ENCODE measurements around the gene PHC2.

PHC2 gene

DNA sequence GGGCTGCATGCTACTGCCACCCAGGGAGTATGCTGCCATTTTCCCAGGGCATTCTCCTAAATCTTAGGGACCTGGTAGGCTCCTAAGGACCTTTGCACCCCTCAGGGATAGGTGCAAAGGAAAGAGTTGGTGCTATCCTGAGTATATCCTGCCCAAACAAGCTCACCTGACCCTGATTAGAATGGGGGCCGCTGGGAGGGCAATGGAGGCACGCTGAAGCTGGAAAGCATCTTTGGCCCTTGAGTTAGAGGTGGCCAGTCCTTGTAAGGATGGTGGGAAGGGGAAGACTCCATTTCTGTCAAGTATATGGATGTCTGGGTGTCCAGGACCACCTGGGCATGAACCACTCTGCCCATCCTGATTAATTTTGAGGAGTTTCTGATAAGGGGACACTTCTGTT lies 61.1 kb downstream of the PHC2 start:
- no peak for DNase-seq (ENCODE audit: low read depth)

DNA sequence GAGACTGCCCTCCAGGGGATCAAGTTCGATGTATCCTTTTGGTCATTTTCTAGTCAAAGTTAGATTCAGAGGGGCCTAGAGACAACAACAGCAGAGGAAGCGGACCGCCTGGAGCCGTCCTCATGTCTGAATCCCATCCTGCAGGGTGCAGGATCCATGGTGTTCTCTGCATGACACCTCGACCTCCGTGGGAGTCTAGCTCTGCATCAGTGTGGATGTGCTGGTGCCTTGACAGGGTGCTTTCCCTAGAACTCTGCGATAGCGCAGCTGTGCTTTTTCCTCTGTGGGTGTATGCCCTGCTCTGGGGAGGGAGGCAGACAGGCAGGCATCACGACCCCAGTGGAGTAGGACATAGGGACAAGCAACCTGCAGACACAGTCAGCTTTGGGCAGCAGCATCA lies 61.8 kb downstream of the PHC2 start:
- no peak for DNase-seq (ENCODE audit: low read depth)

DNA sequence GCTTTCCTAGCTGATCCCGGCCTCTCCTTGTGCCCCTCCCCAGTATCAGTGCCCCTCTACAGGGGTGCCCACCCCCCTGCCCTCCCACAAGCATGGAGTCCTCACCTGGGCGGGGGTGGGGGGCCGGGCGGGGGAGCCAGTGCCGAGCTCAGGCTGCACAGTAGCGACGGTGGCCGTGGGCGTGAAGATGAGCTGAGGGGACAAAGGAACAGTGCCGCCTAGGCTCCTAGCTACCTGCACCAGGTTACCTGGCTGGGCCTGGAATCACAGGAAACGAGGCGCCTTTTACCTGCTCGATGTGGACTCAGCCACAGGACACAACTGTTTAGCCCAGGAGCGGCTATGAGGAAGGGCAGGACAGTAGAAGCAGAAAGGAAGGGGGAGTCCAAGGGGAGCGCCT lies 62.5 kb downstream of the PHC2 start:
- DNase-seq (ENCODE audit: low read depth), result no peak

GRCh38 chr1:33367485-33368405 lies 63.1 kb downstream of the PHC2 start:
- peak; percentile 77 for DNase-seq (ENCODE audit: low read depth)

- no peak for DNase-seq (ENCODE audit: low read depth)
These were observed 64.0 kb downstream of the PHC2 start for GRCh38 chr1:33366762-33367484.

DNA sequence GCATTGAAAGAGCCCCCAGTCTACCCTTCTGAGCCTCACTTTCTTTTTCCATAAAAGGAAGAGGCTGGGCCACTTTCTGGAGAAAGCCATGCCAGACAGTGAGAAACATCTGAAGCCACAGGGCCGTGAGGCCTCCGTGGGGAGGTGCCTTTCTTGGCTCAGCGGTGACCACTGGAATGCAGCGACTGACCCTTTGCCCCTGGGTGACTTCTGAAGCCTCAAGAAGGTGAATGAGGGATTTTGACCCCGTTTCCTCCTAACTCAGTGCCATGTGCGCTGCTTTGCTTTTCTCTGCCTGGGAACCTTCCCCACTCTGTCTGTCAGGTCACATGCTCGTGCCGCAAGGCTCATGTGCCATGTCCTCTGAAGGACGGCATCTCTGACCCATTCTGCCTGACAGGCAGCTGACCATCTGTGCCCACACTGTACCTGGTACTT lies 65.3 kb downstream of the PHC2 start:
- no peak for DNase-seq (ENCODE audit: low read depth)

DNA sequence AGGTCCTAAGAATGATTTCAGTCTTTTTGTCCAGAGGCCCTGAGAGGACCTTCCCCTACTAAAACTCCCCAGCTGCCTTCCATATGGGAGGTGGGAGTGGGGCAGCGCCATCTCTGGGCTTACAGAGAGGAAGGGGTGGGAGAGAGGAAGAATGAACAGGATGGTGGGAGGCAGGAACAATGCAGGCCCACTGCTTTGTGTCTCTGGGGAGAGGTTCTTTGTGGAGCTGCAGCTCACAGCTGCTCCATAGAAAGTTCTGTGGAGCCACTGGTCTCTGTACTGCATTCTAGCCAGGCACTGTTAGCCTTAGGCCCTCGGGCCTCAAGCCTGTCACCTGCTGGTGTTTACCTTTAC lies 66.4 kb downstream of the PHC2 start:
- no peak for DNase-seq (ENCODE audit: low read depth)

- DNase-seq (ENCODE audit: low read depth), result no peak
These were observed 67.4 kb downstream of the PHC2 start for GRCh38 chr1:33363470-33363861.

DNA sequence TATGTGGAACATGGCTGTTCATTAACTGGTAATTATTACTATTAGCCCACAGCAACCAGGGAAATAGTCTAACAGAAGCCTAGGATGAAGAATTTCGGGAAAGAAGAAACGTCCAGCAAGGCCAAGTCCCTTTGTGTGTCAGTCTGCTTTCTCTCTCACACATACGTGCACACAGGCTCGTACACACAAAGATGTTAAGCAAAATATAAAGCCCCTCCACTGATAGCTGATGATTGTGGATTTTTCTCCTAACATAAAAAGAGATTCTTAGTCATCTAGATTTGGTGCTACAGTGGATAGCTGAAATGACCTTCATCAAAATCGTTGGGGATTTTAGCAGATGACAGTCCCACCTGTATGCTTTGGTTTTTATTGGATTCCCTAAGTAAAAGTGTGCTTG lies 67.9 kb downstream of the PHC2 start:
- no peak for DNase-seq (ENCODE audit: low read depth)

DNA sequence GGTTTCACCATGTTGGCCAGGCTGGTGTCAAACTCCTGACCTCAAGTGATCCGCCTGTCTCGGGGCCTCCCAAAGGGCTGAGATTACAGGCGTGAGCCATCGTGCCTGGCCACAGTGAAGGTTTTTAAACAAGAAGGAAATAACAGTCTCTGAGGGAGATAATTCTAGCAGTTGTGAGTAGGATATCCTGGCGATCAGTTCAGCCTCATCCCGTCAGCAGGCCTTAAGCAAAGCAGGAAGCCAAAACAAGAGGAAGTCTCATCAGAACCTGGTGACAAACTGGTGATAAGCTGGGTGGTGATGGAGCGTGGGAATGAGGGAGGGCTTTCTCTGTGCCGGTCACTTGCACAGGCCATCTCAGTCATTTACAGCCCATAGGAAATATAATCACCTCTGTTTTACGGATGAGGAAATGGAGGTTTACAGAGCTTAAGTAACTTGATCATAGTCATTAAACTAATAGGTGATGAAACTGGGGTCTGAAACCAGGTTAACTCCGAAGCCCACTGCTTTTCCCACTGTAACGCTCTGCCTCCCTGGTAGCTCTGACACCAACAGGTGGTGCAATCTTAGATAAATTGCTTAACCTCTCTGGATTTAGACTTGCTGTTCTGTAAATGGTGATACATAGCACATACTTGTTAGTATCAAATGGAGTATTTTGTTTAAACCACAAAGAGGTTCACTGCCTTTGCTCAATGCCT lies 69.2 kb downstream of the PHC2 start:
- no peak for DNase-seq (ENCODE audit: low read depth)

- no peak for DNase-seq (ENCODE audit: low read depth)
These were observed 70.5 kb downstream of the PHC2 start for GRCh38 chr1:33360367-33360766.

DNA sequence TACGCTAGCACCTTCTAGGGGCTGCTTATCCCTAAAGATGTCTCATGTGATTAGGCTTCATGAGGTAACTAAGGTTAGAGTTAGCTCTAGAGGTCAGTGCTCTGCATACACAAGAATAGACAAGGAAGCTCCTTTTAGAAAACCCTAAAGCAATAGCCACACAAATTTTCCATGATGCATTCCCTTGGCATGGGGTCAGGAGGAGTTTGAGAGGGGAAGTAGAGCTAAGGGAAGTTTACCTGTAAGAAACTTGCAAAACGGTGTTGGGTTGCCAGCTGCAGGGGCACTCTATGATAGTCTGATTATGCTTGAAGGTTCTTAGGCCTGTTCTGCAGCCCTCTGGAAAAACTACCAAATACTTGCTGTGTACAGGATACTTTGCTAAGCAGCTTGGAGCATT lies 71.0 kb downstream of the PHC2 start:
- no peak for DNase-seq (ENCODE audit: low read depth)

- no peak for DNase-seq (ENCODE audit: low read depth)
These were observed 71.9 kb downstream of the PHC2 start for GRCh38 chr1:33358795-33359503.

DNA sequence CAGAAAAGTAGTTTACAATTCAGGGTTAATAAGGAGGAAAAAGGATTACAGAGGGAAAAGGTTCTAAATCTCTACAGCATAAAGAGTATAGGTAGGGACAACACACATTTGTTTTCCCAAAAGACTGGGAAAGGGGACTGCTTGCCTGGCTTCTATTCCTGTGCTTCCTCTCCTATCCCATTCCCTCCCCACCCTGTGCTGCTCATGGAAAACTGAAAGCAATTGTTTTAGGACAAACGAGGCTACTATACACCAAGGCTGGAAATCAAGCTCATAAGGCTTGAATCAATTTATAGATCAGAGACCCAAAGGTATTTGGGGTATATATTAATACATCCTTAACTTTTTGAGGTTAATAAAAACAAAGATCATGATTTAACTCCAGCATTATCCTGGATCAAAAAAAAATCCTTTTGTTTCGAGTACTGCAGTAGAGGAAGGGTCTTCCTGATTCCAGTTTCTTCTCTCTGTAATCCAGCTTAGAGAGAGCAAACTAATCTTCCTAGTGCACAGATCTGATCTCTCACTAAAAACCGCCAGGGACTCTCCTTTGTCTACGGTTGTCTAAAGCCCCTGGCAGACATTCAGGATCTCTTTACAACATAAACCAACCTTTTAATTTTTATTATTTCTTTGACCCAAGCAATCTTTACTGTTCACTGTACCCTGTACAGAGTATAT lies 72.6 kb downstream of the PHC2 start:
- no peak for DNase-seq (ENCODE audit: low read depth)

GRCh38 chr1:33357099-33357498 lies 73.8 kb downstream of the PHC2 start:
- DNase-seq (ENCODE audit: low read depth), result no peak

DNA sequence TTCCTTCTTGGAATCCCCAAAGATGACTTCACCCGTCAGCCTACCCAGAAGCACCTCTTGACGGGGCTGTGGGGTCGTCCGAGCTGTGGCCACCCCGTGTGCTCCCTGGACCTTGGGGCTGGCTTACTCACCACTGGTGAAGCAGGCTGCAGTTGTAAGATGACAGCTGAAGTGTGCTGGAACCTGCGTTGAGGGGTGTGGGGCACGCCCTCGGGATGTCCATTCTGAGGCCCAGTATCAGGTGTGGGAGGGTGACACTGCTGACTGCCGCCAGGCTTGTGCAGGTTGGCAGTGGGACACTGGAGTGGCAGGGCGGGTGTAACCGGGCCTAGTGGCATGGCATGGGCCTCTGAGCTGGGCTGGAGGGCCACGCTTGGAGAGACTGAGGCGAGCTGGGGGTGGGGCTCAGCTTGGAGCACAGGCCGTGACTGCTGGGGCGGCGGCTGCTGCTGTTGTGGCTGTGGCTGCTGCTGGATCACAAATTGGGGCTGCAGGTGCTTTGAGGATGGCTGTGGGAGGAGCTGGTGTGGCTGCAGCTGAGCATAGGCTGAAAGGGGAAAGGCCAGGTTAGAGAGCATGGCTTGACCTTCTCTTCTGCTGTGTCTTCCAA lies 76.1 kb downstream of the PHC2 start:
- no peak for DNase-seq (ENCODE audit: low read depth)

DNA sequence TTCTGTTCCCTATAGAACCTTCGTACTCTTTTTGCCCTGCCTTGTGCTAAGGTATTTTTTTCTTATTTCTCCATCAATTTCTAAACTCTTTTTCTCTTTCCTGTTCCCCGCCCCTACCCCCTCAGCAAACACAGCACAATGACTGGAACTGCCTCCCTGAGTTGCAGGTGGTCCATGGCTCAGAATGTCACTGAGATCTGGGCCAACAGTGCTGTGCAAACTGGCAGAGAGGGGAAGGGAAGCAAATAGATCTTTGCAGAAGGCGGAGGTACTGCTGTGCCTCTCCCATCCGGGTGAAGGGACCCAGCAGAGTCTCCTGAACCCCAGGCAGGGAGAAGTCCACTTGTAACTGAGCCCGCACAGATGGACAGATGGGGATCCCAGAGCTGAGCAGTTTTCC lies 77.4 kb downstream of the PHC2 start:
- DNase-seq (ENCODE audit: low read depth), result no peak

- no peak for DNase-seq (ENCODE audit: low read depth)
These were observed 79.6 kb downstream of the PHC2 start for GRCh38 chr1:33351281-33351660.

- DNase-seq (ENCODE audit: low read depth), result no peak
These were observed 80.1 kb downstream of the PHC2 start for GRCh38 chr1:33350611-33351280.

DNA sequence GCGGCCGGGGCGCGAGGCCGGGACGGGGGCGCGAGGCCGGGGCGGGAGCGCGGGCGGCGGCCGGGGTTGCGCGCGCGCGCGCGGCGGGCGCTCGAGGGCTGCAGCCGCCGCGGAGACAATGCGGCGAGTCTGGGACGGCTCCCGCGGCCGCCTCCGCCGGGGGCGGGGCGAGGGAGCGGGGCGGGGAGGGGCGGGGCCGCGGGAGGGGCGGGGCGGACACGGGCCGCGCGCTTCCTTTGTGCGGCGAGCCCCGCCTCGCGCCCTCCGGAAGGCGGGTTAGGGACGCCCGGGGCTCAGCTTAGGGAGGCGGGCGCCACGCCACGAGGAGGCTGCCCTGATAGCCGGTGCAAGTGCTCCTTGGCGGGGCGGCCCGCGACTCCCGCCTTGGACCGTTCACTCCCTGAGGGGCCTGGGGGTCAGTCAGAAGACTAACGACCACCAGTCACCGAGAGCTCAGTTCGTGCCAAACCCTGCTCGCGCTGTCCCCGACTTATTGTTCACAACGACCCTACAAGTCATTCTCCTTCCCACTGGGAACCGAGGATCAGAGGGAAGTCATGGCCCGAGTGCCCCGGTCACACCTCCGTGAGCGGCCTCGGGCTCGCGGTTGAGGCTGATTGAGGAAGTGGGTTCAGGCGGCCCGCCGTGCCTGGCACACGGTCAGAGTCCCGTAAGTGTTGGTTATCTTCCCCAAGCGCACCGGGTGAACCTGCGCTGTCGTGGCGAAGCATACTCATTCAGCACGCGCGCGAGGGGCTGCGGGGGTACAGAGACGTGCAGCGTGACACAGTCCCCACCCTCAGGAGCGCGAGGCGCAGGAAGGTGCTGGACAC lies 80.9 kb downstream of the PHC2 start:
- peak; percentile 66 for DNase-seq (ENCODE audit: low read depth)
